IMR-90 (cell line): Measurements from ENCODE around the gene PLXDC2. TPM values are rescaled to one million over a fixed set of nuclear protein-coding genes. Genes with fewer than 3 reads are reported as not detected.

ENCODE experiments used
- ATAC-seq: fragments of 200-7000 bp; cut with Tn5 transposase; 2 replicates; pipeline ENCODE4 v1.9.1; 2020; ENCODE audit warnings: low read depth, mild to moderate bottlenecking, moderate library complexity
- BruUV-seq: library from RNA; stranded (reverse); fragments of 400-500 nt; replicated peaks from 2 replicates; lab custom pipeline; 2021; lab: Mats Ljungman, UMichigan
- CTCF ChIA-PET: fragments of 300-600 bp; formaldehyde crosslinking; extraction: SDS; loops from one replicate; lab custom pipeline; 2021; ENCODE audit warnings: antibody characterized with exemption; lab: Yijun Ruan, JAX
- POLR2A ChIA-PET: fragments of 300-600 bp; sonication (Branson Sonifier 250); formaldehyde crosslinking; loops from one replicate; lab custom pipeline; 2022; ENCODE audit warnings: antibody characterized with exemption; ENCODE audit not compliant: unreplicated experiment; lab: Charles Lee
- DNase-seq: peaks from one replicate; pipeline ENCODE4 v3.0.0; 2013
- H2AFZ ChIP-seq: replicated peaks from 2 replicates; pipeline ENCODE3; 2013; ENCODE audit warnings: low read length, mild to moderate bottlenecking; ENCODE audit not compliant: poor library complexity
- H2AK5ac ChIP-seq: 2 replicates; pipeline ENCODE4 v1.6.1; 2013; ENCODE audit warnings: low read depth, low read length, inconsistent platforms
- H2AK9ac ChIP-seq: replicated peaks from 2 replicates; pipeline ENCODE3; 2013; ENCODE audit warnings: mild to moderate bottlenecking, low read depth, low read length, moderate library complexity; ENCODE audit not compliant: poor library complexity
- H2BK120ac ChIP-seq: 2 replicates; pipeline ENCODE4 v1.6.1; 2013; ENCODE audit warnings: low read depth, low read length, inconsistent platforms
- H2BK15ac ChIP-seq: 3 replicates; pipeline ENCODE4 v1.6.1; 2013; ENCODE audit warnings: low read depth, low read length, inconsistent platforms
- H2BK20ac ChIP-seq: 2 replicates; pipeline ENCODE4 v1.6.1; 2013; ENCODE audit warnings: low read depth, mild to moderate bottlenecking, inconsistent platforms, low read length, moderate library complexity
- H2BK5ac ChIP-seq: 2 replicates; pipeline ENCODE4 v1.6.1; 2013; ENCODE audit warnings: mild to moderate bottlenecking, low read depth, low read length, inconsistent platforms; ENCODE audit not compliant: poor library complexity, severe bottlenecking
- H3K14ac ChIP-seq: replicated peaks from 2 replicates; pipeline ENCODE4 v1.6.1; 2013; ENCODE audit warnings: low read depth, low read length, inconsistent platforms
- H3K18ac ChIP-seq: 2 replicates; pipeline ENCODE4 v1.6.1; 2013; ENCODE audit warnings: low read depth, low read length, control low read depth
- H3K23ac ChIP-seq: 2 replicates; pipeline ENCODE4 v1.6.1; 2013; ENCODE audit warnings: low read depth, low read length, inconsistent platforms
- H3K27ac ChIP-seq: 2 replicates; pipeline ENCODE4 v1.5.1; 2013; ENCODE audit warnings: mild to moderate bottlenecking, control low read depth, low read length; ENCODE audit not compliant: insufficient read depth
- H3K27me3 ChIP-seq: 2 replicates; pipeline ENCODE4 v1.6.1; 2013; ENCODE audit warnings: low read length; ENCODE audit not compliant: control insufficient read depth, insufficient read depth
- H3K36me3 ChIP-seq: 2 replicates; pipeline ENCODE4 v1.6.1; 2013; ENCODE audit warnings: low read length, mixed read lengths; ENCODE audit not compliant: control insufficient read depth, insufficient read depth
- H3K4ac ChIP-seq: 2 replicates; pipeline ENCODE4 v1.6.1; 2013; ENCODE audit warnings: low read depth, low read length, inconsistent platforms
- H3K4me1 ChIP-seq: 2 replicates; pipeline ENCODE4 v1.6.1; 2013; ENCODE audit warnings: low read length, mixed read lengths; ENCODE audit not compliant: control insufficient read depth, insufficient read depth
- H3K4me2 ChIP-seq: 2 replicates; pipeline ENCODE4 v1.6.1; 2013; ENCODE audit warnings: low read depth, mild to moderate bottlenecking, control low read depth, low read length, moderate library complexity
- H3K4me3 ChIP-seq: 2 replicates; pipeline ENCODE4 v1.5.1; 2013; ENCODE audit warnings: low read depth, mild to moderate bottlenecking, control low read depth, low read length, moderate library complexity; ENCODE audit not compliant: insufficient read depth
- H3K56ac ChIP-seq: 2 replicates; pipeline ENCODE4 v1.6.1; 2013; ENCODE audit warnings: low read length, inconsistent platforms; ENCODE audit not compliant: insufficient read depth; ENCODE audit errors: extremely low read depth
- H3K79me1 ChIP-seq, 2 experiments: 2 replicates each; pipeline ENCODE4 v1.6.1; 2013; ENCODE audit warnings: low read length in 2 of 2, inconsistent platforms in 1 of 2, low read depth in 1 of 2
- H3K9ac ChIP-seq: 2 replicates; pipeline ENCODE4 v1.6.1; 2013; ENCODE audit warnings: low read depth, low read length, control low read depth
- H3K9me1 ChIP-seq: 2 replicates; pipeline ENCODE4 v1.6.1; 2013; ENCODE audit warnings: low read length, inconsistent platforms; ENCODE audit not compliant: insufficient read depth
- H3K9me3 ChIP-seq: 2 replicates; pipeline ENCODE4 v1.6.1; 2013; ENCODE audit warnings: low read length; ENCODE audit not compliant: control insufficient read depth, insufficient read depth
- H4K20me1 ChIP-seq: 2 replicates; pipeline ENCODE4 v1.6.1; 2013; ENCODE audit warnings: low read length, inconsistent platforms; ENCODE audit not compliant: insufficient read depth
- H4K5ac ChIP-seq: 2 replicates; pipeline ENCODE4 v1.6.1; 2013; ENCODE audit warnings: mild to moderate bottlenecking, low read depth, low read length, control low read depth
- H4K8ac ChIP-seq, 2 experiments: 2 replicates each; pipeline ENCODE4 v1.6.1; 2013; ENCODE audit warnings: low read depth in 2 of 2, low read length in 2 of 2, control low read depth in 1 of 2, inconsistent platforms in 1 of 2
- H4K91ac ChIP-seq: 2 replicates; pipeline ENCODE4 v1.6.1; 2013; ENCODE audit warnings: low read depth, low read length, inconsistent platforms; ENCODE audit not compliant: insufficient read depth
- BHLHE40 ChIP-seq: fragments of 150-350 bp; IDR thresholded peaks from 2 replicates; pipeline ENCODE4 v1.6.1; 2016; ENCODE audit warnings: mild to moderate bottlenecking, low read depth, low read length
- CEBPB ChIP-seq: IDR thresholded peaks from 2 replicates; pipeline ENCODE4 v1.6.1; 2012; ENCODE audit warnings: low read depth, low read length, improper control_type of control experiment
- CHD1 ChIP-seq: IDR thresholded peaks from 2 replicates; pipeline ENCODE4 v1.6.1; 2012; ENCODE audit warnings: low read depth, low read length, improper control_type of control experiment
- FOS ChIP-seq: fragments of 150-350 bp; IDR thresholded peaks from 2 replicates; pipeline ENCODE4 v1.6.1; 2016; ENCODE audit warnings: low read depth, low read length
- MAFK ChIP-seq: IDR thresholded peaks from 2 replicates; pipeline ENCODE4 v1.6.1; 2012; ENCODE audit warnings: low read depth, low read length, improper control_type of control experiment
- MAZ ChIP-seq: IDR thresholded peaks from 2 replicates; pipeline ENCODE4 v1.6.1; 2012; ENCODE audit warnings: low read depth, mild to moderate bottlenecking, low read length, improper control_type of control experiment, moderate library complexity, borderline replicate concordance
- NFE2L2 ChIP-seq: fragments of 150-350 bp; IDR thresholded peaks from 2 replicates; pipeline ENCODE4 v1.6.1; 2016; ENCODE audit warnings: low read depth, mild to moderate bottlenecking, low read length
- POLR2A ChIP-seq: IDR thresholded peaks from 2 replicates; pipeline ENCODE4 v1.6.1; 2012; ENCODE audit warnings: mild to moderate bottlenecking, low read depth, low read length
- RCOR1 ChIP-seq: IDR thresholded peaks from 2 replicates; pipeline ENCODE4 v1.6.1; 2012; ENCODE audit warnings: mild to moderate bottlenecking, low read length, improper control_type of control experiment; ENCODE audit not compliant: insufficient replicate concordance
- RFX5 ChIP-seq: IDR thresholded peaks from 2 replicates; pipeline ENCODE4 v1.8.0; 2012; ENCODE audit warnings: low read depth, mild to moderate bottlenecking, low read length, moderate library complexity
- SMC3 ChIP-seq: fragments of 150-350 bp; IDR thresholded peaks from 2 replicates; pipeline ENCODE4 v1.6.1; 2016; ENCODE audit warnings: low read depth, mild to moderate bottlenecking, antibody characterized with exemption, low read length, moderate library complexity
- WGBS, 2 experiments: methylation state at CpG; one replicate each; pipeline versions ENCODE4 v1.1.5 to v1.1.7; 2013; ENCODE audit warnings: missing lambda C conversion rate in 2 of 2; ENCODE audit not compliant: insufficient read length in 1 of 2; ENCODE audit errors: extremely low coverage in 2 of 2; 5-methylcytosine and 5-hydroxymethylcytosine counted together
- dilution Hi-C: fragments of 300-500 bp; cut with HindIII; formaldehyde crosslinking; loops from one replicate; pipeline ENCODE4 v1.14.3; 2018; ENCODE audit warnings: low sequenced_read_pairs; ENCODE audit not compliant: unreplicated experiment
- in situ Hi-C: fragments of 300-500 bp; cut with MboI; formaldehyde crosslinking; loops from 3 replicates; pipeline ENCODE4 v1.14.3; 2019; ENCODE audit warnings: low sequenced_read_pairs, inconsistent platforms, mixed read lengths
- intact Hi-C: fragments of 100-400 bp; cut with micrococcal nuclease; formaldehyde crosslinking; loops from 2 replicates; pipeline ENCODE4 v1.10.0; 2022
- polyA plus RNA-seq, 3 experiments: library from polyadenylated mRNA; depleted of rRNA; stranded (reverse); fragments of >200 nt; gene quantifications; 2 replicates each; pipeline ENCODE4 v1.2.3, GENCODE V29; 2012; ENCODE audit warnings: low replicate concordance in 1 of 3
- total RNA-seq: library from RNA; depleted of rRNA; stranded (reverse); fragments of >200 nt; gene quantifications from 2 replicates; pipeline ENCODE4 v1.2.3, GENCODE V29; 2012
- TF ChIP-seq, protein P1 (sequence below): fragments of 150-350 bp; IDR thresholded peaks from 2 replicates; pipeline ENCODE4 v1.6.1; 2017; ENCODE audit warnings: mild to moderate bottlenecking, antibody characterized with exemption, low read length, low read depth
- TF ChIP-seq, protein P2 (sequence below): conservative IDR thresholded peaks from 2 replicates; pipeline ENCODE4 v1.5.1; 2012; ENCODE audit warnings: mild to moderate bottlenecking, low read depth, low read length, improper control_type of control experiment

Gene PLXDC2
- total and polyA plus RNA-seq, 2 of the 4 experiments (the other 2 are of a cell fraction) = 3.2 to 6.1 TPM

DNA sequence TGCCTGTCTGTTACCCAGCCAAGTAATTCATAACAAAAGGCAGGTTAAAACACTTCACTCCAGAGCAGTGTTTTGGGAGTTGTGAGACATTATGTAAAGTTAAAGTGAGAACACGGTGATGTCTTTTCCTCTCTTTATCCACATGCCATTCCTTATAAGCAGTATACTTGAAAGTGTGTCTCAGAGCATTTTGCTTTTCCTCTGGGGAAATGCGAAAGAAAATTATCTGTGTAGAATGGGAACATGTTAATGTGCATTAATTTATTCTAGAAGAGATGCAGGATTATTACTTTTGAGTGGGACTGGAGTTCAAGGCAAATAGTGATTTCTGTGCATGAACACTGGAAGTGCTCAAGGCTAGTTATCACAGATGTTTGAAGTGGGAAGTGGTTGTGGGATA, 170.4 kb downstream of the PLXDC2 start:
- Histone ChIP-seq H3K4me3 (no peak overlapping the region), H2AK9ac (no peak overlapping the region), H3K79me1 (no peaks in the 10 kb centered on the region), H3K9me3 (no peaks in the 10 kb centered on the region), H3K4me1 (no peaks in the 10 kb centered on the region), H3K4ac (no peak overlapping the region), H3K27me3 (no peaks in the 10 kb centered on the region), H3K36me3 (no peaks in the 10 kb centered on the region), H3K9me1 (no peaks in the 10 kb centered on the region), H3K18ac (no peak overlapping the region), H2AFZ (no peak overlapping the region), H3K56ac (no peak overlapping the region), H4K8ac (no peak overlapping the region), H3K4me2 (no peak overlapping the region), H2BK5ac (no peak overlapping the region), H3K9ac (no peak overlapping the region), H2BK15ac (no peak overlapping the region), H4K5ac (no peak overlapping the region), H2BK120ac (no peak overlapping the region), H3K14ac (no peak overlapping the region), H2AK5ac (no peak overlapping the region), H3K23ac (no peak overlapping the region), H4K20me1 (no peaks in the 10 kb centered on the region), H2BK20ac (no peak overlapping the region), H3K27ac (no peak overlapping the region), H4K91ac (no peak overlapping the region)
- in situ Hi-C loops = no loop called here
- BruUV-seq = no TSS peak
- dilution Hi-C loops = no loop called here
- CTCF ChIA-PET = no interaction called here
- POLR2A ChIA-PET = no interaction called here
- TF ChIP-seq CHD1 (no peak), MAFK (no peak), NFE2L2 (no peak), BHLHE40 (no peak), RFX5 (no peak), POLR2A (no peak), CEBPB (no peak), MAZ (no peak), SMC3 (no peak), FOS (no peak), RCOR1 (no peak)
- TF ChIP-seq, protein P1, sequence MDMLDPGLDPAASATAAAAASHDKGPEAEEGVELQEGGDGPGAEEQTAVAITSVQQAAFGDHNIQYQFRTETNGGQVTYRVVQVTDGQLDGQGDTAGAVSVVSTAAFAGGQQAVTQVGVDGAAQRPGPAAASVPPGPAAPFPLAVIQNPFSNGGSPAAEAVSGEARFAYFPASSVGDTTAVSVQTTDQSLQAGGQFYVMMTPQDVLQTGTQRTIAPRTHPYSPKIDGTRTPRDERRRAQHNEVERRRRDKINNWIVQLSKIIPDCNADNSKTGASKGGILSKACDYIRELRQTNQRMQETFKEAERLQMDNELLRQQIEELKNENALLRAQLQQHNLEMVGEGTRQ = no peak
- TF ChIP-seq, protein P2, sequence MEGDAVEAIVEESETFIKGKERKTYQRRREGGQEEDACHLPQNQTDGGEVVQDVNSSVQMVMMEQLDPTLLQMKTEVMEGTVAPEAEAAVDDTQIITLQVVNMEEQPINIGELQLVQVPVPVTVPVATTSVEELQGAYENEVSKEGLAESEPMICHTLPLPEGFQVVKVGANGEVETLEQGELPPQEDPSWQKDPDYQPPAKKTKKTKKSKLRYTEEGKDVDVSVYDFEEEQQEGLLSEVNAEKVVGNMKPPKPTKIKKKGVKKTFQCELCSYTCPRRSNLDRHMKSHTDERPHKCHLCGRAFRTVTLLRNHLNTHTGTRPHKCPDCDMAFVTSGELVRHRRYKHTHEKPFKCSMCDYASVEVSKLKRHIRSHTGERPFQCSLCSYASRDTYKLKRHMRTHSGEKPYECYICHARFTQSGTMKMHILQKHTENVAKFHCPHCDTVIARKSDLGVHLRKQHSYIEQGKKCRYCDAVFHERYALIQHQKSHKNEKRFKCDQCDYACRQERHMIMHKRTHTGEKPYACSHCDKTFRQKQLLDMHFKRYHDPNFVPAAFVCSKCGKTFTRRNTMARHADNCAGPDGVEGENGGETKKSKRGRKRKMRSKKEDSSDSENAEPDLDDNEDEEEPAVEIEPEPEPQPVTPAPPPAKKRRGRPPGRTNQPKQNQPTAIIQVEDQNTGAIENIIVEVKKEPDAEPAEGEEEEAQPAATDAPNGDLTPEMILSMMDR = no peak
- WGBS, 2 experiments = 100% methylated on average over 1 of the region's 2 CpGs; no CpG with 5 or more reads in 1 of the 2 experiments
- DNase-seq (no peak), ATAC-seq (no peak)
- intact Hi-C loops = no loop called here
